Neural crest cell (in vitro differentiated cells): Measurements from ENCODE around the gene LDB3. TPM values are rescaled to one million over a fixed set of nuclear protein-coding genes. Genes with fewer than 3 reads are reported as not detected.

Experiments
- DNase-seq: peaks from one replicate; pipeline ENCODE4 v3.0.0; 2021; ENCODE audit warnings: low read depth, mixed read lengths, low spot score
- H3K27ac Mint-ChIP-seq: one replicate; pipeline ENCODE4 v1.8.0; 2021; ENCODE audit warnings: mild to moderate bottlenecking, mixed read lengths; ENCODE audit not compliant: unreplicated experiment
- H3K27me3 Mint-ChIP-seq: 2 replicates; pipeline ENCODE4 v1.8.0; 2021; ENCODE audit warnings: low read depth, mild to moderate bottlenecking, mixed read lengths
- H3K36me3 Mint-ChIP-seq: 2 replicates; pipeline ENCODE4 v1.8.0; 2021; ENCODE audit warnings: low read depth, mild to moderate bottlenecking, mixed read lengths
- H3K4me1 Mint-ChIP-seq: 2 replicates; pipeline ENCODE4 v1.8.0; 2021; ENCODE audit warnings: mixed read lengths
- H3K4me3 Mint-ChIP-seq: one replicate; pipeline ENCODE4 v1.8.0; 2021; ENCODE audit warnings: mild to moderate bottlenecking, mixed read lengths
- H3K9me3 Mint-ChIP-seq: 2 replicates; pipeline ENCODE4 v1.8.0; 2021; ENCODE audit warnings: mixed read lengths
- total RNA-seq: library from RNA; stranded (reverse); gene quantifications from 2 replicates; pipeline ENCODE4 v1.2.1, GENCODE V29; 2021
- TF ChIP-seq, protein P1 (sequence below): fragments of 200-600 bp; sonication (generic); conservative IDR thresholded peaks from 2 replicates; pipeline ENCODE4 v1.5.0; 2021; ENCODE audit warnings: antibody characterized with exemption, mild to moderate bottlenecking

The LDB3 gene
- total RNA-seq, 1 donor from 2014 or later: 0.56 TPM

DNA sequence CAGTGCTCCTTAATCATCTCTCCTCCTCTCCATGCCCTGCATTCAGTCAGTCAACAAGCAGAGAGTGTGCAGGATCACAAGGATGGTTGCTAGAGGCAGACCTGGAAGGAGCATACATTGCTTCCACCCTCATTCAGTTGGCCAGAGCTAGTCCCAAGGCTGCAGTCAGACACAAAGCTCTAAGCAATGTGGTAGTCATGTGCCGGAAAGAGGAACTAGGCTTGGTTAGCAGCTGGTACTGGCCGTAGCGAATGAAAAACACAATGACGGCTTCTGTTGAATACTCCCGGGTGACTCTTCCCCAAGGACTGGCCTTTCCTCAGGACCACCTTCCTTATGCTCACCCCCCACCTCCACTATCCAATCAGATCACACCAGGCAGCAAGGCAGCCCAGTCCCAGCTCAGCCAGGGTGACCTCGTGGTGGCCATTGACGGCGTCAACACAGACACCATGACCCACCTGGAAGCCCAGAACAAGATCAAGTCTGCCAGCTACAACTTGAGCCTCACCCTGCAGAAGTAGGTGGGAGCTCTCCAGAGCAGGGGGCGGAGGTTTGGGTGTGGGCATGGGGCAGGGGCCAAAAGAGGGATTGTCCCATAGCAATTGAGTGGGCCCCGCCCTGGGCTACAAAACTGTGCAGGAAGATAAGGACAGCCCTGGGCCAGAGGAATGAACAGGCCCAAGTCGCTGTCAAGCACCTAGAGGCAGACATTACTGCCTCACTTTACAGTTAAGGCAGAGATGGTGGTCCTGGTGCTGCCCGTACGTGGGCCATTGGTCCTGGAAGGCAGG is 10.9 kb downstream of the LDB3 start:
- no peaks in the 10 kb centered on the region for H3K27me3 Mint-ChIP-seq
- no peak overlapping the region for H3K27ac Mint-ChIP-seq
- no peaks in the 10 kb centered on the region for H3K9me3 Mint-ChIP-seq
- no peak for DNase-seq
- peaks cover 20% of the 10 kb centered on the region for H3K4me1 Mint-ChIP-seq
- no peaks in the 10 kb centered on the region for H3K36me3 Mint-ChIP-seq
- no peak overlapping the region for H3K4me3 Mint-ChIP-seq
- TF ChIP-seq, protein P1, sequence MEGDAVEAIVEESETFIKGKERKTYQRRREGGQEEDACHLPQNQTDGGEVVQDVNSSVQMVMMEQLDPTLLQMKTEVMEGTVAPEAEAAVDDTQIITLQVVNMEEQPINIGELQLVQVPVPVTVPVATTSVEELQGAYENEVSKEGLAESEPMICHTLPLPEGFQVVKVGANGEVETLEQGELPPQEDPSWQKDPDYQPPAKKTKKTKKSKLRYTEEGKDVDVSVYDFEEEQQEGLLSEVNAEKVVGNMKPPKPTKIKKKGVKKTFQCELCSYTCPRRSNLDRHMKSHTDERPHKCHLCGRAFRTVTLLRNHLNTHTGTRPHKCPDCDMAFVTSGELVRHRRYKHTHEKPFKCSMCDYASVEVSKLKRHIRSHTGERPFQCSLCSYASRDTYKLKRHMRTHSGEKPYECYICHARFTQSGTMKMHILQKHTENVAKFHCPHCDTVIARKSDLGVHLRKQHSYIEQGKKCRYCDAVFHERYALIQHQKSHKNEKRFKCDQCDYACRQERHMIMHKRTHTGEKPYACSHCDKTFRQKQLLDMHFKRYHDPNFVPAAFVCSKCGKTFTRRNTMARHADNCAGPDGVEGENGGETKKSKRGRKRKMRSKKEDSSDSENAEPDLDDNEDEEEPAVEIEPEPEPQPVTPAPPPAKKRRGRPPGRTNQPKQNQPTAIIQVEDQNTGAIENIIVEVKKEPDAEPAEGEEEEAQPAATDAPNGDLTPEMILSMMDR: no peak

DNA sequence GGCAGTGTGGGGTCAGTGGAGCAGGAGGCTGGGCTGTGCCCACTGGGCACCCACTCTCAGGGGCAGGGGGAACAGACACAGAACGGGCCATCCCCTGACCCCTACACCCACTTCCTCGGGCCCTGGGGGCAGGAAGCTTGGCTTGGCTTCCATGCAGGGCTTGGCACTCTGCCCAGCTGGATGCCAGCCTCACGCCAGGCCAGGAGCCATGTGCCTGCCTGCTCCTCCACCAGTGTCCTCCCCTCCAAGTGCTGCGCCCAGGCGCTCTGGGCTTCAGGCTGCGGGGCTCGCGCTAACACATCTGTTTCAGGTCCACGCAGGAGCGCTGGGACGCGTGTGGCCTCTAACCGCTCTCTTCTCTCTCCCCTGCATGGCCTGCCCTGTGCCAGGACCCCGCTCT is 12.7 kb downstream of the LDB3 start:
- no peak overlapping the region for H3K27ac Mint-ChIP-seq
- no peak for DNase-seq
- H3K4me3 Mint-ChIP-seq: no peak overlapping the region
- TF ChIP-seq, protein P1: no peak
- no peaks in the 10 kb centered on the region for H3K36me3 Mint-ChIP-seq
- H3K27me3 Mint-ChIP-seq: no peaks in the 10 kb centered on the region
- peaks cover 27% of the 10 kb centered on the region for H3K4me1 Mint-ChIP-seq
- no peaks in the 10 kb centered on the region for H3K9me3 Mint-ChIP-seq

DNA sequence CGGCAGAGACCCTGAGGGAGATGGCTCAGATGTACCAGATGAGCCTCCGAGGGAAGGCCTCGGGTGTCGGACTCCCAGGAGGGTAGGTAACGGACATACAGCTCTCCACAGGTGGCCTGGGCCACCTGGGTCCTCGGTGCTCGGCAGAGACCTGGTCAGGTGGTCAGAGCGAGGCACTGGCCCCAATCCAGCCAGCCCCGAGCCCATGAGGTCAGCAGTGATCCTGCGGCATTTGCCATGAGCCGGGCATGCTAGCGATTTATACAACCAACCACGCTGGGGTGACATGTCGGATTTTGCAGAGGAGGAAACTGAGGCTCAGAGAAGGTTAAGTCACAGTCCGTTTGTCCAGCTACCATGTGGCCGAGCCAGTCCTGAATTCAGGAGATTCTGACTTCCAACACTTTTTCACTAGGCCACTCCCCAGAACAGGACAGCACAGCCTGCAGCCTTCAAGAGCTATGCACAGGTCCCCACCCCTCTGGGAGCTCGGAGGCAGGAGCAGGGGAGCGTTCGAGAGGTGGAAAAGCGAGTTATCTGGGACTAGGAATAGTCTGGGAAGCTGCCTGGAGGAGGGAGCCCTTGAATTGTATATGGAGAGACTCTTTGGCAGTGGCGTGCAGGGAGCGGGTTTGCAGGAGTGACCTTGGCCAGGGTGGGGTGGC is 13.5 kb downstream of the LDB3 start:
- no peaks in the 10 kb centered on the region for H3K9me3 Mint-ChIP-seq
- peaks cover 27% of the 10 kb centered on the region for H3K4me1 Mint-ChIP-seq
- H3K27me3 Mint-ChIP-seq: no peaks in the 10 kb centered on the region
- TF ChIP-seq, protein P1: no peak
- DNase-seq: no peak
- H3K27ac Mint-ChIP-seq: no peak overlapping the region
- H3K4me3 Mint-ChIP-seq: no peak overlapping the region
- no peaks in the 10 kb centered on the region for H3K36me3 Mint-ChIP-seq

DNA sequence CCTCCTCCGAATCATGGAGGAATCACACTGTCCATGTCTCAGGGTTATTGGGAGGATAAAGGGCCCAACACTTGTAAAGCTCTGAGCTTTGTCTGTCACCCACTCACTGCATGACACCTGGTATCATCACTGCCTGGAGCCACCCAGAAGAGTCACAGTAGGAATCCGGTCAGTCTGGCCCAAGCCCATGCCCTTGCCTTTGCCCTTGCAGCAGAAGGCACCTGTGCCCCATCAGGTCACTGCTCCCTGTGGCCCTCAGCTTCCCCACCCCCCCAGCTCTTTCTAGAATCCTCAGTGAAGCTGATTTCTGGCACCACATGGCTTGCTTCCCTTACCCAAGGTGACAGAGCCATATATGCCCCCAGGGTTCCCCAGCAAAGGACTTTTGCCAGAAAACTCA is 14.4 kb downstream of the LDB3 start:
- Mint-ChIP-seq H3K27me3 (no peaks in the 10 kb centered on the region), H3K4me3 (no peak overlapping the region), H3K9me3 (no peaks in the 10 kb centered on the region), H3K27ac (no peak overlapping the region), H3K36me3 (no peaks in the 10 kb centered on the region), H3K4me1 (peaks cover 27% of the 10 kb centered on the region)
- DNase-seq: no peak
- TF ChIP-seq, protein P1: no peak

DNA sequence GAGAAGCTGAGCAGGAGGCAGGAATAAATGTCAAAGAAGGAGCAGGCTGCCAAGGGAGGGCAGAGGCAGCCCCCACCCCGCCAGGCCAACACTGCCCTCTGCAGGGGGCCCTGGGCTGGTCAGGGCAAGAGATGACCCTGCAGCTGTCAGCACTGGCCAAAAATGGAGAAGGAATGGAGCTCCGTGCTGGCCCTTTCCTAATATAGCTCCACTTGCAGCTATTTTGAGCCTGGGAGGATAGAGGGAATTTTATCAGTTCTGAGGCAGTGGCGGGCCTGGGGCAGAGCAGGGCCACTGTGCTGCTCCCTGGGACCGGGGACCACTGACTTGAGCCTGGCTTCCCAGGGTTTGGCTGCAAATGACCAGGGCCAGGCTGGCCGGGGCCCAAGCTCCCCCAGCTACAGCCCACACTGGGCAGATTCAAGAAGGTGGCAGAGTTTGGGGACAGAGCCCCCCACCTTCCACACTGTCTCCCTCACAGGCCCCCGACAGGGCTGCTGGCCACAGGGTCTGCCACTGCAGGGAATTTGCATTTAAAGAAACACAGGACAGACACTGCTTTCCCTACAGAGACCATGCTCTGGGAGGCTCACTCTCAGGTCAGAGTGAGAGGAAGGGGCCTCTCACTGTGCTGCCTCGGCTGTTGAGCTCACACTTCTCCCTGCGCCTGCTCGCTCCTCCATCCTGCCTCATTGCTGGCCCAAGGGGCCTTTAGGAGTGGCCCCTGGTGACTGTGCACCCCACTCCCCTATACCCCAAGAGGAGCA is 16.2 kb downstream of the LDB3 start:
- no peak overlapping the region for H3K4me3 Mint-ChIP-seq
- TF ChIP-seq, protein P1: peak; percentile 56
- H3K4me1 Mint-ChIP-seq: peaks cover 34% of the 10 kb centered on the region
- H3K27me3 Mint-ChIP-seq: no peaks in the 10 kb centered on the region
- H3K27ac Mint-ChIP-seq: no peak overlapping the region
- H3K9me3 Mint-ChIP-seq: no peaks in the 10 kb centered on the region
- H3K36me3 Mint-ChIP-seq: no peaks in the 10 kb centered on the region
- DNase-seq: peak; percentile 42
